HEK293 (cell line): Measurements from ENCODE around the gene SYTL2.

Experiments
- CTCF ChIA-PET: fragments of 350-600 bp; formaldehyde crosslinking; extraction: SDS; loops from one replicate; lab custom pipeline; 2021; ENCODE audit warnings: antibody characterized with exemption; lab: Yijun Ruan, JAX
- POLR2A ChIA-PET: fragments of 300-600 bp; formaldehyde crosslinking; extraction: SDS; loops from one replicate; lab custom pipeline; 2020; ENCODE audit warnings: antibody characterized with exemption, inconsistent platforms; lab: Yijun Ruan, JAX
- H3K27ac ChIP-seq: fragments of 200-500 bp; sonication (Bioruptor generic); 2 replicates; pipeline ENCODE4 v1.5.1; 2014; ENCODE audit warnings: low read depth, low read length, control low read depth, inconsistent platforms; ENCODE audit errors: extremely low read depth
- H3K36me3 ChIP-seq, 2 experiments: fragments of 200-500 bp in 1 of 2; sonication (Bioruptor generic) in 1 of 2; 1 replicate in 1 of 2; 2 replicates in 1 of 2; pipeline ENCODE4 v1.5.1; 2014 to 2017; ENCODE audit warnings: inconsistent platforms in 2 of 2, low read length in 2 of 2; ENCODE audit not compliant: control insufficient read depth in 2 of 2, insufficient read depth in 1 of 2
- H3K4me1 ChIP-seq: fragments of 200-500 bp; sonication (Bioruptor generic); 2 replicates; pipeline ENCODE4 v1.5.1; 2014; ENCODE audit warnings: mild to moderate bottlenecking, low read length, inconsistent platforms; ENCODE audit not compliant: control insufficient read depth, insufficient read depth
- H3K4me3 ChIP-seq: 2 replicates; pipeline ENCODE4 v1.5.1; 2011; ENCODE audit warnings: low read depth, mild to moderate bottlenecking, control low read depth, low read length, moderate library complexity
- H3K9me3 ChIP-seq: fragments of 200-500 bp; sonication (Bioruptor generic); 2 replicates; pipeline ENCODE4 v1.5.1; 2014; ENCODE audit warnings: low read depth, low read length, inconsistent platforms; ENCODE audit not compliant: control insufficient read depth, insufficient read depth
- BCL6B ChIP-seq: fragments of 450-650 bp; formaldehyde crosslinking; IDR thresholded peaks from 2 replicates; pipeline ENCODE4 v1.5.1; 2017; ENCODE audit warnings: missing biosample characterization, missing genetic modification characterization
- GLI2 ChIP-seq: fragments of 450-650 bp; formaldehyde crosslinking; IDR thresholded peaks from 2 replicates; pipeline ENCODE4; 2017; ENCODE audit warnings: missing biosample characterization, missing genetic modification characterization, low read depth, borderline replicate concordance
- OSR2 ChIP-seq: fragments of 450-650 bp; formaldehyde crosslinking; IDR thresholded peaks from 2 replicates; pipeline ENCODE4 v1.5.1; 2016; ENCODE audit warnings: missing biosample characterization, missing genetic modification characterization
- SCRT2 ChIP-seq: fragments of 450-650 bp; formaldehyde crosslinking; IDR thresholded peaks from 2 replicates; pipeline ENCODE4 v1.5.1; 2016; ENCODE audit warnings: missing biosample characterization, missing genetic modification characterization
- TRIM28 ChIP-seq: IDR thresholded peaks from 2 replicates; pipeline ENCODE4 v1.6.1; 2011; ENCODE audit warnings: low read length, control low read depth, borderline replicate concordance
- ZBTB1 ChIP-seq: fragments of 450-650 bp; formaldehyde crosslinking; IDR thresholded peaks from 2 replicates; pipeline ENCODE4 v1.5.1; 2016; ENCODE audit warnings: missing biosample characterization, missing genetic modification characterization
- ZNF138 ChIP-seq: fragments of 450-650 bp; formaldehyde crosslinking; IDR thresholded peaks from 2 replicates; pipeline ENCODE4 v1.5.1; 2016; ENCODE audit warnings: missing biosample characterization, missing genetic modification characterization, borderline replicate concordance
- ZNF140 ChIP-seq: fragments of 450-650 bp; formaldehyde crosslinking; IDR thresholded peaks from 2 replicates; pipeline ENCODE4 v1.5.1; 2016; ENCODE audit warnings: missing biosample characterization, missing genetic modification characterization
- ZNF175 ChIP-seq: fragments of 450-650 bp; formaldehyde crosslinking; IDR thresholded peaks from 2 replicates; pipeline ENCODE4 v1.5.1; 2016; ENCODE audit warnings: missing biosample characterization, missing genetic modification characterization
- ZNF211 ChIP-seq: fragments of 450-650 bp; formaldehyde crosslinking; IDR thresholded peaks from 2 replicates; pipeline ENCODE4 v1.5.1; 2016; ENCODE audit warnings: low read depth, missing biosample characterization, missing genetic modification characterization
- ZNF223 ChIP-seq: fragments of 450-650 bp; formaldehyde crosslinking; IDR thresholded peaks from 2 replicates; pipeline ENCODE4 v1.5.1; 2016; ENCODE audit warnings: missing biosample characterization, missing genetic modification characterization
- ZNF23 ChIP-seq: fragments of 450-650 bp; formaldehyde crosslinking; IDR thresholded peaks from 2 replicates; pipeline ENCODE4 v1.5.1; 2016; ENCODE audit warnings: missing biosample characterization, missing genetic modification characterization, borderline replicate concordance
- ZNF354C ChIP-seq: fragments of 450-650 bp; formaldehyde crosslinking; IDR thresholded peaks from 2 replicates; pipeline ENCODE4 v1.5.1; 2016; ENCODE audit warnings: missing biosample characterization, missing genetic modification characterization, low read depth, borderline replicate concordance
- ZNF416 ChIP-seq: fragments of 450-650 bp; formaldehyde crosslinking; IDR thresholded peaks from 2 replicates; pipeline ENCODE4 v1.5.1; 2016; ENCODE audit warnings: missing biosample characterization, missing genetic modification characterization
- ZNF48 ChIP-seq: fragments of 450-650 bp; formaldehyde crosslinking; IDR thresholded peaks from 2 replicates; pipeline ENCODE4 v1.5.1; 2016; ENCODE audit warnings: missing biosample characterization, missing genetic modification characterization
- ZNF624 ChIP-seq: fragments of 450-650 bp; formaldehyde crosslinking; IDR thresholded peaks from 2 replicates; pipeline ENCODE4 v1.5.1; 2017; ENCODE audit warnings: missing biosample characterization, missing genetic modification characterization
- ZNF792 ChIP-seq: fragments of 450-650 bp; formaldehyde crosslinking; IDR thresholded peaks from 2 replicates; pipeline ENCODE4 v1.5.1; 2016; ENCODE audit warnings: missing biosample characterization, missing genetic modification characterization
- TF ChIP-seq, protein P1 (sequence below): fragments of 450-650 bp; formaldehyde crosslinking; IDR thresholded peaks from 2 replicates; pipeline ENCODE4 v1.5.1; 2017; ENCODE audit warnings: missing biosample characterization, missing genetic modification characterization
- TF ChIP-seq, protein P2 (sequence below): fragments of 450-650 bp; formaldehyde crosslinking; IDR thresholded peaks from 2 replicates; pipeline ENCODE4 v1.5.1; 2016; ENCODE audit warnings: missing biosample characterization, missing genetic modification characterization
- TF ChIP-seq, protein P3 (sequence below): fragments of 450-650 bp; formaldehyde crosslinking; IDR thresholded peaks from 2 replicates; pipeline ENCODE4 v1.5.1; 2016; ENCODE audit warnings: missing biosample characterization, missing genetic modification characterization

Gene SYTL2

GRCh38 chr11:85758480-85759039 lies 52.4 kb downstream of the SYTL2 start:
- CTCF ChIA-PET: no interaction called here
- Histone ChIP-seq H3K27ac (no peak overlapping the region), H3K4me3 (no peak overlapping the region)
- POLR2A ChIA-PET: no interaction called here
- TF ChIP-seq BCL6B (tag by site-specific recombination) (no peak), ZNF792 (tag by site-specific recombination) (no peak), ZNF354C (tag by site-specific recombination) (no peak), ZNF138 (tag by site-specific recombination) (no peak), ZNF23 (tag by site-specific recombination) (no peak), ZNF416 (tag by site-specific recombination) (no peak), TRIM28 (no peak), ZNF48 (tag by site-specific recombination) (no peak), ZBTB1 (tag by site-specific recombination) (no peak), GLI2 (tag by site-specific recombination) (no peak), SCRT2 (tag by site-specific recombination) (no peak), ZNF211 (no peak), ZNF175 (tag by site-specific recombination) (no peak), ZNF223 (tag by site-specific recombination) (no peak), OSR2 (tag by site-specific recombination) (no peak), ZNF624 (no peak), ZNF140 (tag by site-specific recombination) (no peak)
- TF ChIP-seq, protein P1, sequence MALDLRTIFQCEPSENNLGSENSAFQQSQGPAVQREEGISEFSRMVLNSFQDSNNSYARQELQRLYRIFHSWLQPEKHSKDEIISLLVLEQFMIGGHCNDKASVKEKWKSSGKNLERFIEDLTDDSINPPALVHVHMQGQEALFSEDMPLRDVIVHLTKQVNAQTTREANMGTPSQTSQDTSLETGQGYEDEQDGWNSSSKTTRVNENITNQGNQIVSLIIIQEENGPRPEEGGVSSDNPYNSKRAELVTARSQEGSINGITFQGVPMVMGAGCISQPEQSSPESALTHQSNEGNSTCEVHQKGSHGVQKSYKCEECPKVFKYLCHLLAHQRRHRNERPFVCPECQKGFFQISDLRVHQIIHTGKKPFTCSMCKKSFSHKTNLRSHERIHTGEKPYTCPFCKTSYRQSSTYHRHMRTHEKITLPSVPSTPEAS (tag by site-specific recombination): no peak
- TF ChIP-seq, protein P2, sequence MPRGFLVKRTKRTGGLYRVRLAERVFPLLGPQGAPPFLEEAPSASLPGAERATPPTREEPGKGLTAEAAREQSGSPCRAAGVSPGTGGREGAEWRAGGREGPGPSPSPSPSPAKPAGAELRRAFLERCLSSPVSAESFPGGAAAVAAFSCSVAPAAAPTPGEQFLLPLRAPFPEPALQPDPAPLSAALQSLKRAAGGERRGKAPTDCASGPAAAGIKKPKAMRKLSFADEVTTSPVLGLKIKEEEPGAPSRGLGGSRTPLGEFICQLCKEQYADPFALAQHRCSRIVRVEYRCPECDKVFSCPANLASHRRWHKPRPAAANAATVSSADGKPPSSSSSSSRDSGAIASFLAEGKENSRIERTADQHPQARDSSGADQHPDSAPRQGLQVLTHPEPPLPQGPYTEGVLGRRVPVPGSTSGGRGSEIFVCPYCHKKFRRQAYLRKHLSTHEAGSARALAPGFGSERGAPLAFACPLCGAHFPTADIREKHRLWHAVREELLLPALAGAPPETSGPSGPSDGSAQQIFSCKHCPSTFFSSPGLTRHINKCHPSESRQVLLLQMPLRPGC (tag by site-specific recombination): no peak
- TF ChIP-seq, protein P3, sequence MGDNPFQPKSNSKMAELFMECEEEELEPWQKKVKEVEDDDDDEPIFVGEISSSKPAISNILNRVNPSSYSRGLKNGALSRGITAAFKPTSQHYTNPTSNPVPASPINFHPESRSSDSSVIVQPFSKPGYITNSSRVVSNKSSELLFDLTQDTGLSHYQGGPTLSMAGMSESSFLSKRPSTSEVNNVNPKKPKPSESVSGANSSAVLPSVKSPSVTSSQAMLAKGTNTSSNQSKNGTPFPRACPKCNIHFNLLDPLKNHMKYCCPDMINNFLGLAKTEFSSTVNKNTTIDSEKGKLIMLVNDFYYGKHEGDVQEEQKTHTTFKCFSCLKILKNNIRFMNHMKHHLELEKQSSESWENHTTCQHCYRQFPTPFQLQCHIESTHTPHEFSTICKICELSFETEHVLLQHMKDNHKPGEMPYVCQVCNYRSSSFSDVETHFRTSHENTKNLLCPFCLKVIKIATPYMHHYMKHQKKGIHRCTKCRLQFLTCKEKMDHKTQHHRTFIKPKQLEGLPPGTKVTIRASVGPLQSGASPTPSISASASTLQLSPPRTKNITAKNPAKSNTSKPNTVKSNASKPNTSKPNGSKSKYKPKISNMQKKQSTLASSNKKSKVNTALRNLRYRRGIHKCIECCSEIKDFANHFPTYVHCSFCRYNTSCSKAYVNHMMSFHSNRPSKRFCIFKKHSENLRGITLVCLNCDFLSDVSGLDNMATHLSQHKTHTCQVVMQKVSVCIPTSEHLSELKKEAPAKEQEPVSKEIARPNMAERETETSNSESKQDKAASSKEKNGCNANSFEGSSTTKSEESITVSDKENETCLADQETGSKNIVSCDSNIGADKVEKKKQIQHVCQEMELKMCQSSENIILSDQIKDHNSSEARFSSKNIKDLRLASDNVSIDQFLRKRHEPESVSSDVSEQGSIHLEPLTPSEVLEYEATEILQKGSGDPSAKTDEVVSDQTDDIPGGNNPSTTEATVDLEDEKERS (tag by site-specific recombination): no peak
- TF ChIP-seq, all 188 proteins: peak for 0
- peaks cover 4% of the 10 kb centered on the region for H3K4me1 ChIP-seq
- no peaks in the 10 kb centered on the region for H3K9me3 ChIP-seq
- H3K36me3 ChIP-seq: no peaks in the 10 kb centered on the region
